ENCODE measurements around the gene SLC7A11. TPM values are rescaled to one million over a fixed set of nuclear protein-coding genes. Genes with fewer than 3 reads are reported as not detected.

The SLC7A11 gene
- total RNA-seq, 1 donor from 2014 or later = 13.7 TPM

DNA sequence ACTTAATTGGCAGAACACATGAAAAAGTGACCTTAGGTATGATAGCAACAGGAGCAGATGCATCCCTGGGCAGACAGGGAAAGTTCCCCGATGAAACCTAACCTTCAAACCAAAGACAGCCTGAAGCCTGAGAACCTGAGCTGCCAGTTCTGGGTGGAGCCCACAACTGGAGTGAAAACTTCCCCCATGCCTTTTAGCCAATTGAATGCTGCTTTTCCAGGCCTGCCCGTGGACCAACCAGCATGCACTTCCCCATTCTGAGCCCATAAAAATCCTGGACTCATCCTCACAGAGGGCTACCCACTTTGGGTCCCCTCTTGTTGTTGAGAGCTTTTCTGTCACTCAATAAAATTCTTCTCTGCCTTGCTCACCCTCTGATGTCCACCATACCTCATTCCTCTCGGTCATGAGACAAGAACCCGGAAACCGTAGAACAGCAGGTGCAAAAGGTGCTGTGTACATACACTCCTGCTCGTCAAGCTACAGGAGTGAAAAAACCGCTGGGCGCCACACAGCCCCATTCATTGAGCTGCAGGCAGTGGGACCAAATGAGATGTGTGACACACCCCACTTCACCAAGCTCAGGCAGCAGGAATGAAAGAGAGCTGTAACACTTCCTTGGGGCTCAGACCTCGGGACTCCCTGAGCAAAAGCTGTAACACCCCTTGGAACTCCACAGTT is 13.9 kb upstream of the SLC7A11 start:
- TF ChIP-seq, protein P1, sequence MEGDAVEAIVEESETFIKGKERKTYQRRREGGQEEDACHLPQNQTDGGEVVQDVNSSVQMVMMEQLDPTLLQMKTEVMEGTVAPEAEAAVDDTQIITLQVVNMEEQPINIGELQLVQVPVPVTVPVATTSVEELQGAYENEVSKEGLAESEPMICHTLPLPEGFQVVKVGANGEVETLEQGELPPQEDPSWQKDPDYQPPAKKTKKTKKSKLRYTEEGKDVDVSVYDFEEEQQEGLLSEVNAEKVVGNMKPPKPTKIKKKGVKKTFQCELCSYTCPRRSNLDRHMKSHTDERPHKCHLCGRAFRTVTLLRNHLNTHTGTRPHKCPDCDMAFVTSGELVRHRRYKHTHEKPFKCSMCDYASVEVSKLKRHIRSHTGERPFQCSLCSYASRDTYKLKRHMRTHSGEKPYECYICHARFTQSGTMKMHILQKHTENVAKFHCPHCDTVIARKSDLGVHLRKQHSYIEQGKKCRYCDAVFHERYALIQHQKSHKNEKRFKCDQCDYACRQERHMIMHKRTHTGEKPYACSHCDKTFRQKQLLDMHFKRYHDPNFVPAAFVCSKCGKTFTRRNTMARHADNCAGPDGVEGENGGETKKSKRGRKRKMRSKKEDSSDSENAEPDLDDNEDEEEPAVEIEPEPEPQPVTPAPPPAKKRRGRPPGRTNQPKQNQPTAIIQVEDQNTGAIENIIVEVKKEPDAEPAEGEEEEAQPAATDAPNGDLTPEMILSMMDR (conservative IDR thresholded peaks at IDR 0.05) = no peak
- H3K27me3 Mint-ChIP-seq = no peaks in the 10 kb centered on the region
- H3K9me3 Mint-ChIP-seq = no peaks in the 10 kb centered on the region
- no peak overlapping the region for H3K4me3 Mint-ChIP-seq
- no peak for DNase-seq (ENCODE audit: extremely low spot score, unreplicated experiment)
- H3K27ac Mint-ChIP-seq = no peak overlapping the region
- H3K4me1 Mint-ChIP-seq (ENCODE audit: unreplicated experiment) = no peaks in the 10 kb centered on the region
- no peaks in the 10 kb centered on the region for H3K36me3 Mint-ChIP-seq

DNA sequence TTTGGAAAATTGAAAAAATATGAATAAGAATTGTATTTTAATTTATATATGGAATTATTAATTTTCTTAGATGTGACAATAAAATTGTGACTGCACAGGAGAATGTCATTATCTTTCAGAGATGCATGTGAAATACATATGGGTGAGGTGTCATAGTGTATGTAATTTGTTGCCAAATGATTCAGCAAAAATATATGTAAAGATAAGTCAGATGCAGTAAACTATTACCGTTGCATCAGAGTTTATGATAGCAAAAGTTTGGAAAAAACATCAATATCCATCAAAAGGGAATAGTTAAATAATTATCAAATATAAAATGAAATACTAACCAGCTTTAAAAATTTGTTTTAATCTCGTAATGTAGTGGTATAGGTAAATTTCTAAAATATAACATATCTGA is 10.4 kb upstream of the SLC7A11 start:
- H3K27me3 Mint-ChIP-seq = no peaks in the 10 kb centered on the region

DNA sequence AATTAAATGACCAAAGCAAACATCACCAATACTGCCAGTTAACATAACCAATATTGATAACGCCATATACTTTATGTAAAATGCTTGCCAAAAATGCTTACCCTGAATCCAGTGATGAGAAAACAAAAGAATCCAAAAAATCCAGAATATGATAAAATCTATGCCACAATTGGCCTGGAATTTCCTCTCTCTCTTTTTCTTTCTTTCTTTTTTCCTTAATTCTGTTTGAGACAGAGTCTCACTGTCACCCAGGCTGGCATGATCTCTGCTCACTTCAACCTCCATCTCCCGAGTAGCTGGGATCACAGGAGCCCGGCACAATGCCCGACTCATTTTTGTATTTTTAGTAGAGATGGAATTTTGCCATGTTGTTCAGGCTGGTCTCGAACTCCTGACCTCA is 9.8 kb upstream of the SLC7A11 start:
- Mint-ChIP-seq H3K27me3 (no peaks in the 10 kb centered on the region), H3K27ac (no peak overlapping the region), H3K4me3 (no peak overlapping the region), H3K9me3 (peaks cover 4% of the 10 kb centered on the region), H3K4me1 (ENCODE audit: unreplicated experiment) (no peaks in the 10 kb centered on the region), H3K36me3 (no peaks in the 10 kb centered on the region)
- no peak for DNase-seq (ENCODE audit: extremely low spot score, unreplicated experiment)
- TF ChIP-seq, protein P1 (conservative IDR thresholded peaks at IDR 0.05) = no peak

More for the DNA sequence above, 10.4 kb upstream of the SLC7A11 start:
- no peaks in the 10 kb centered on the region for H3K4me1 Mint-ChIP-seq (ENCODE audit: unreplicated experiment)
- DNase-seq (ENCODE audit: extremely low spot score, unreplicated experiment) = no peak
- H3K9me3 Mint-ChIP-seq = peaks cover 4% of the 10 kb centered on the region
- H3K4me3 Mint-ChIP-seq = no peak overlapping the region
- TF ChIP-seq, protein P1 (conservative IDR thresholded peaks at IDR 0.05) = no peak
- H3K27ac Mint-ChIP-seq = no peak overlapping the region
- H3K36me3 Mint-ChIP-seq = no peaks in the 10 kb centered on the region

DNA sequence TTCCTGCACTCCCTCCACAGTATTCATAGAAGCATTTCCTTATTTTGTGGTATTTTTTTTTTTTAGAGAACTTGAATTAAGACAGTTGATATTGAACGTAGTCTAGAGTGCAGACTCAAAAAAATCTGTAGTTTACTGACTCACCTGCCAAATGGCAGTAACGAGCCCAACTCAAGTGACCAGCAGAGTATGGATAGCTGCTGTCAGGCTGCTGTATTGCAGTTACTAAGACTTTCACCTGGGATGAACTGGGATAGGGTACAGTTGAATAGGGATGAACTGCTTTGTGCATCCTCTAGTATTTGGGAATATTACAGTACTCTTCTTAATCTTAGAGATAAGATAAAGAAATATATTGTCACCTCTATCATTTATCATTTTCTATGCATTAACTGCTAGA is 7.0 kb upstream of the SLC7A11 start:
- no peaks in the 10 kb centered on the region for H3K36me3 Mint-ChIP-seq
- H3K27me3 Mint-ChIP-seq = no peaks in the 10 kb centered on the region
- TF ChIP-seq, protein P1 (conservative IDR thresholded peaks at IDR 0.05) = no peak
- no peak overlapping the region for H3K4me3 Mint-ChIP-seq
- peaks cover 4% of the 10 kb centered on the region for H3K9me3 Mint-ChIP-seq
- no peaks in the 10 kb centered on the region for H3K4me1 Mint-ChIP-seq (ENCODE audit: unreplicated experiment)
- no peak overlapping the region for H3K27ac Mint-ChIP-seq
- no peak for DNase-seq (ENCODE audit: extremely low spot score, unreplicated experiment)

DNA sequence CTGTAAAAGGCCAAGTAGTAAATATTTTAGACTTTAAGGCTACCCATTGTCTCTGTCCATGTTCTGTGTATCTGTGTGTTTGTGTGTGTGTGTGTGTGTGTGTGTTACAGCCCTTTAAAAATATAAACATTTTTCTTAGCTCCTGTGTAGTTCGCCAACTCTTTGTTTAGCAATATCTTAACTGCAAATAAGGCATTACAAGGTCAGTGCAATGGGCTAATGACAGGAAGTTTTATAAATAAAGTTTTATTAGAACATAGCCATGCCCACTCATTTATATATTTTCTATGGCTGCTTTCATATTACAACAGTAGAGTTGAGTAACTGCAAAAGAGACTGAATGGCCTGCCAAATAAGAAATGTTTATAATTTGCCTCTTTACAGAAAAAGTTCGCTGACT is 5.9 kb upstream of the SLC7A11 start:
- H3K4me1 Mint-ChIP-seq (ENCODE audit: unreplicated experiment) = peaks cover 5% of the 10 kb centered on the region

More for the DNA sequence above, 5.9 kb upstream of the SLC7A11 start:
- TF ChIP-seq, protein P1 (conservative IDR thresholded peaks at IDR 0.05) = no peak
- Mint-ChIP-seq H3K36me3 (no peaks in the 10 kb centered on the region), H3K27ac (no peak overlapping the region), H3K27me3 (no peaks in the 10 kb centered on the region), H3K9me3 (peaks cover 4% of the 10 kb centered on the region), H3K4me3 (no peak overlapping the region)
- DNase-seq (ENCODE audit: extremely low spot score, unreplicated experiment) = no peak
